SK-N-MC (cell line): ENCODE results near the gene GLMN.

Source experiments
- EZH2 ChIP-seq: fragments of 200-600 bp; sonication (generic); IDR thresholded peaks from one replicate; pipeline ENCODE4 v1.6.1; 2017; ENCODE audit warnings: antibody characterized with exemption
- POLR2AphosphoS5 ChIP-seq: IDR thresholded peaks from 2 replicates; pipeline ENCODE4 v1.6.1; 2012; ENCODE audit warnings: mild to moderate bottlenecking, low read depth, low read length, borderline replicate concordance

DNA sequence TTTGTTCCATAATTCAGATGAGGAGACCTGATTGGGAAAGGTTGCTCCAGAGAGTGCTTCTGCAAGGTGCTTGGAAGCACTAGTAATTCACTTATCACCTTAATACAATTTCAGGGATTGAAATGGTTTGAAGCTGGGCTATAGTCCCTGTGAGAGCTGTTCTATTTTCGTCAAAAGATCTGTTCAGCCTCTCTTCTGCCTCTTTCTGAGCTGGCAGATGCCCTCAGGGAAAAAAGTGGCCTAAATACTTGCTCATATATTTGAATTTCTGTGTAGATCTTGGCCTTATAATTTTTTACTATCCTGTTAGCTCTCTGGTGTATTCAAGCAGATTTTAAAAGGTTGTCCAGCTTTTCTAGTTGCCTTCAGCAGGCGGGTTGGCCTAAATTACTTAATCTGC, 58.8 kb downstream of the GLMN start:
- TF ChIP-seq EZH2 = no peak
- TF ChIP-seq POLR2AphosphoS5 = no peak
